Measurements from ENCODE around the gene SHC3. TPM values are rescaled to one million over a fixed set of nuclear protein-coding genes. Genes with fewer than 3 reads are reported as not detected.

Gene SHC3
- total and polyA plus RNA-seq, 2 donors (not counting 3 experiments of a cell fraction or from before 2014, with no cell fraction given) = 1.0 to 2.0 TPM

DNA sequence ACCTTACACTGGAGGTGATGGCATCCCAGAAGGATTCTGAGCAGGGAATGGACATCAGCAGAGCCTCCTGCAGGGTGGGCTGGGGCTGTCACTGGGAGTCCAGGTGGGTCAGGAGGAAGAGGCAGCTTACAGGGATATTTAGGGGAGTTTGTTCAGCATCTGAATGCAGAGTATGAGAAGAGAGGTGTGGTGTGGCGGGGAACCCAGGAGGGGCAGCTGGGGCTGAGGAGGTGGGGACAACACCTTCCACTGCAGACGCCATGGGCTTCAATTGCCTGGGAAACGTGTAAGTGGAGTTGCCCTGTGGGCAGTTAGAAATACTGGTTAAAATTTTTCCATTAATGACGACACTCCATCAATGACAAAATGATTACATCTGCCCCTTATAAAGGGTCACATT is 153.9 kb downstream of the SHC3 start:
- no peaks in the 10 kb centered on the region for H3K9me3 ChIP-seq (replicated peaks; ENCODE audit: control insufficient read depth, insufficient read depth, low read length)
- no peaks in the 10 kb centered on the region for H4K20me1 ChIP-seq (replicated peaks; ENCODE audit: control insufficient read depth, extremely low read depth, insufficient read depth, low read length)
- H3K27ac ChIP-seq (ENCODE audit: insufficient read depth, low read depth, low read length) = no peak overlapping the region
- no peaks in the 10 kb centered on the region for H3K27me3 ChIP-seq (ENCODE audit: control insufficient read depth in 2 of 2, insufficient read depth in 2 of 2, low read length in 2 of 2)
- H3K9me1 ChIP-seq (replicated peaks; ENCODE audit: control insufficient read depth, extremely low read depth, insufficient read depth, low read length) = no peaks in the 10 kb centered on the region
- BruUV-seq (replicated peaks) = no TSS peak
- ChIA-PET POLR2A (no interaction called here), CTCF (no interaction called here)
- no peak overlapping the region for H2AFZ ChIP-seq (ENCODE audit: low read depth, low read length)
- H3K4me3 ChIP-seq (replicated peaks in 1 of 3; ENCODE audit: insufficient read depth in 1 of 3, low read depth in 1 of 3, low read length in 3 of 3) = no peak overlapping the region
- H3K4me1 ChIP-seq (ENCODE audit: control insufficient read depth, extremely low read depth, insufficient read depth, low read length) = no peaks in the 10 kb centered on the region
- DNase-seq (ENCODE audit: low read depth, low spot score) = no peak
- TF ChIP-seq FOS (IDR thresholded peaks at IDR 0.05; ENCODE audit: borderline replicate concordance, insufficient read depth, low read length) = no peak
- H3K36me3 ChIP-seq (ENCODE audit: control insufficient read depth in 2 of 2, extremely low read depth in 1 of 2, insufficient read depth in 2 of 2, low read length in 2 of 2) = no peaks in the 10 kb centered on the region
- H3K9ac ChIP-seq (replicated peaks; ENCODE audit: extremely low read depth, insufficient read depth, low read length) = no peak overlapping the region
- H3K4me2 ChIP-seq (ENCODE audit: insufficient read depth, low read length) = no peak overlapping the region
- no peaks in the 10 kb centered on the region for H3K79me2 ChIP-seq (ENCODE audit: control insufficient read depth, insufficient read depth, low read length)
- no peak for FAIRE-seq
- dilution Hi-C loops (cut with MboI; ENCODE audit: extremely low pct_ligation_motif_present, low sequenced_read_pairs) = no loop called here
- intact Hi-C loops (cut with micrococcal nuclease) = no loop called here

DNA sequence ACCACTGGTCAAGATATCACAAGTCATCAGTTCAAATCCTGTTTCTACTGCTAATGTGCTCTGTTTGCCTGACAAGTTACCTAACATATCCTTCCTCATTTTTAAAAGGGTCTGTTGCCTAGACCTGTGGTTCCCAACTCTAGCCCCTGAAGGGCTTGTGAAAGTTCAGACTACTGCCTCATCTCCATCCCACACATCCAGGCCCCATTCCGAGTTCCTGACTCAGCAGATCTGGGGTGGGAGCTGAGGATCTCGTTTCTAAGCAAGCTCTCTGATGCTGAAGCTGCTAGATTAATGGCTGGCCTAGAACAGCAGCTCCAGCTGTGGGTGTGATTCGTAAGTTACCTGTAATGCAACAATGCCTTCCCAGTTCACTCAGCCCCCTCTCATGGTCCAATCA is 154.9 kb downstream of the SHC3 start:
- FAIRE-seq = no peak
- dilution Hi-C loops (cut with MboI; ENCODE audit: extremely low pct_ligation_motif_present, low sequenced_read_pairs) = no loop called here
- BruUV-seq (replicated peaks) = no TSS peak

More for the DNA sequence above, 154.9 kb downstream of the SHC3 start:
- no peak for DNase-seq (ENCODE audit: low read depth, low spot score)
- no peaks in the 10 kb centered on the region for H3K9me3 ChIP-seq (replicated peaks; ENCODE audit: control insufficient read depth, insufficient read depth, low read length)
- ChIA-PET CTCF (no interaction called here), POLR2A (no interaction called here)
- no peaks in the 10 kb centered on the region for H3K36me3 ChIP-seq (ENCODE audit: control insufficient read depth in 2 of 2, extremely low read depth in 1 of 2, insufficient read depth in 2 of 2, low read length in 2 of 2)
- no peaks in the 10 kb centered on the region for H3K9me1 ChIP-seq (replicated peaks; ENCODE audit: control insufficient read depth, extremely low read depth, insufficient read depth, low read length)
- no peak overlapping the region for H3K4me2 ChIP-seq (ENCODE audit: insufficient read depth, low read length)
- H4K20me1 ChIP-seq (replicated peaks; ENCODE audit: control insufficient read depth, extremely low read depth, insufficient read depth, low read length) = no peaks in the 10 kb centered on the region
- no peak overlapping the region for H3K27ac ChIP-seq (ENCODE audit: insufficient read depth, low read depth, low read length)
- no peak overlapping the region for H3K4me3 ChIP-seq (replicated peaks in 1 of 3; ENCODE audit: insufficient read depth in 1 of 3, low read depth in 1 of 3, low read length in 3 of 3)
- no peak for TF ChIP-seq POLR2A (IDR thresholded peaks at IDR 0.05; ENCODE audit: low read depth, low read length)
- no peaks in the 10 kb centered on the region for H3K27me3 ChIP-seq (ENCODE audit: control insufficient read depth in 2 of 2, insufficient read depth in 2 of 2, low read length in 2 of 2)
- no peaks in the 10 kb centered on the region for H3K4me1 ChIP-seq (ENCODE audit: control insufficient read depth, extremely low read depth, insufficient read depth, low read length)
- H3K9ac ChIP-seq (replicated peaks; ENCODE audit: extremely low read depth, insufficient read depth, low read length) = no peak overlapping the region
- H2AFZ ChIP-seq (ENCODE audit: low read depth, low read length) = no peak overlapping the region
- intact Hi-C loops (cut with micrococcal nuclease) = no loop called here
- H3K79me2 ChIP-seq (ENCODE audit: control insufficient read depth, insufficient read depth, low read length) = no peaks in the 10 kb centered on the region
